ENCODE data around the gene VPS41.

Gene VPS41

DNA sequence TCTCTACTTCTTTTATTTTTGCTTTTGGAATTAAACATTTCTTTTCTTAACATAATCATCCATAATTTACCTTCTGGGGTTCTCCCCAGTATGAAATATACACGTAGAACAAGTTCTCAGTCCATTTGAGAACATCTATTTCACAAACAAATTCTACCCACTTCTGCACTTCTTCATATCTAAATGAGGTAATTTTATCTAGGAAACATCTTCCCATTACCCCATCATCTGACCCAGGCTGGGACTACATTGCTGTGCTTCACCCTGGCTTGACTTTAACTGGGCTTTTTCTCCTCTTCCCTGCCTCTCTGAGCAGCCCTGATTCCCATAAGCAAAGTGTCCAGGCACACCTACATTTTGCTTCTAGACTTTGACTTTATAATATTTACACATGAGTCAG, 234.5 kb downstream of the VPS41 start:
- Histone ChIP-seq H3K4me3 (ENCODE audit: low read depth, low read length) (no peak overlapping the region), H3K9ac (ENCODE audit: low read depth, low read length) (no peak overlapping the region), H3K27me3 (ENCODE audit: control insufficient read depth, insufficient read depth, low read length) (no peaks in the 10 kb centered on the region), H3K36me3 (ENCODE audit: control insufficient read depth, insufficient read depth, low read length) (no peaks in the 10 kb centered on the region), H3K9me3 (ENCODE audit: control insufficient read depth, insufficient read depth, low read length) (no peaks in the 10 kb centered on the region), H3K27ac (ENCODE audit: low read depth, low read length) (no peak overlapping the region), H3K4me1 (ENCODE audit: control insufficient read depth, insufficient read depth, low read length) (no peaks in the 10 kb centered on the region)

DNA sequence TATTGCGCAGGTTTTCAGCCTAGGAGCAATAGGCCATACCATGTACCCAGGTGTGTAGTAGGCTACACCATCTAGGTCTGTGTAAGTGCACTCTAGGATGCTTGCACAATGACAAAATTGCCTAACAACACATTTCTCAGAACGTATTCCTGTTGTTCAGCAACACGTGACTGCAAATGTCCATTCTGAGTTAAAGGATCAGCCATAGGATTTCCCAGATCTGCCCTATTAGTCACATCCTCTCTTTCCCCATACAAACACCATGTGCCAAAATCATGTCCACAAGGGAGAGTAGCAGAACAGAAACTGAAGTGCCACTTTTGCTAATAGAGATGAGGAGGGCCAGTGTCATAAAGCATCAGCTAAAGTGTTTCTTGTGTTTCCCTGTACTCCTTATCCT, 235.2 kb downstream of the VPS41 start:
- Histone ChIP-seq H3K4me3 (ENCODE audit: low read depth, low read length) (no peak overlapping the region), H3K4me1 (ENCODE audit: control insufficient read depth, insufficient read depth, low read length) (no peaks in the 10 kb centered on the region), H3K9me3 (ENCODE audit: control insufficient read depth, insufficient read depth, low read length) (no peaks in the 10 kb centered on the region), H3K27ac (ENCODE audit: low read depth, low read length) (no peak overlapping the region), H3K9ac (ENCODE audit: low read depth, low read length) (no peak overlapping the region), H3K27me3 (ENCODE audit: control insufficient read depth, insufficient read depth, low read length) (no peaks in the 10 kb centered on the region), H3K36me3 (ENCODE audit: control insufficient read depth, insufficient read depth, low read length) (no peaks in the 10 kb centered on the region)

All from HUES48 (cell line).